ENCODE results near the gene SLC25A47. TPM values are rescaled to one million over a fixed set of nuclear protein-coding genes. Genes with fewer than 3 reads are reported as not detected.

Gene SLC25A47
- total RNA-seq, 4 donors from 2014 or later: not detected

DNA sequence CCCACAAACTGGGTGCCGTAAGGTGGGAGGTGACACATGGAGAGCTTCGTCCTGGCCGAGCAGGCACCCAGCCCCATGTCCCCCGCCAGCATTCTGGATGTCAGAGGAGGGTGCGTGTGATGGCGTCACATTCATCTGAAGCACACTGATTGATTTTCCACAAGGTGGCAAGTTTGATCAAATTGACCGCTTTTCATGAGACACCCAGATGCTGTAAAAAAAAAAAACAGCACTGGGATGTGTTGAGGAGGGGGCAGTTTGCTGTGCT lies 41.1 kb upstream of the SLC25A47 start:
- TF ChIP-seq, protein P1, sequence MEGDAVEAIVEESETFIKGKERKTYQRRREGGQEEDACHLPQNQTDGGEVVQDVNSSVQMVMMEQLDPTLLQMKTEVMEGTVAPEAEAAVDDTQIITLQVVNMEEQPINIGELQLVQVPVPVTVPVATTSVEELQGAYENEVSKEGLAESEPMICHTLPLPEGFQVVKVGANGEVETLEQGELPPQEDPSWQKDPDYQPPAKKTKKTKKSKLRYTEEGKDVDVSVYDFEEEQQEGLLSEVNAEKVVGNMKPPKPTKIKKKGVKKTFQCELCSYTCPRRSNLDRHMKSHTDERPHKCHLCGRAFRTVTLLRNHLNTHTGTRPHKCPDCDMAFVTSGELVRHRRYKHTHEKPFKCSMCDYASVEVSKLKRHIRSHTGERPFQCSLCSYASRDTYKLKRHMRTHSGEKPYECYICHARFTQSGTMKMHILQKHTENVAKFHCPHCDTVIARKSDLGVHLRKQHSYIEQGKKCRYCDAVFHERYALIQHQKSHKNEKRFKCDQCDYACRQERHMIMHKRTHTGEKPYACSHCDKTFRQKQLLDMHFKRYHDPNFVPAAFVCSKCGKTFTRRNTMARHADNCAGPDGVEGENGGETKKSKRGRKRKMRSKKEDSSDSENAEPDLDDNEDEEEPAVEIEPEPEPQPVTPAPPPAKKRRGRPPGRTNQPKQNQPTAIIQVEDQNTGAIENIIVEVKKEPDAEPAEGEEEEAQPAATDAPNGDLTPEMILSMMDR (IDR thresholded peaks at IDR 0.05; ENCODE audit: low read depth): no peak

DNA sequence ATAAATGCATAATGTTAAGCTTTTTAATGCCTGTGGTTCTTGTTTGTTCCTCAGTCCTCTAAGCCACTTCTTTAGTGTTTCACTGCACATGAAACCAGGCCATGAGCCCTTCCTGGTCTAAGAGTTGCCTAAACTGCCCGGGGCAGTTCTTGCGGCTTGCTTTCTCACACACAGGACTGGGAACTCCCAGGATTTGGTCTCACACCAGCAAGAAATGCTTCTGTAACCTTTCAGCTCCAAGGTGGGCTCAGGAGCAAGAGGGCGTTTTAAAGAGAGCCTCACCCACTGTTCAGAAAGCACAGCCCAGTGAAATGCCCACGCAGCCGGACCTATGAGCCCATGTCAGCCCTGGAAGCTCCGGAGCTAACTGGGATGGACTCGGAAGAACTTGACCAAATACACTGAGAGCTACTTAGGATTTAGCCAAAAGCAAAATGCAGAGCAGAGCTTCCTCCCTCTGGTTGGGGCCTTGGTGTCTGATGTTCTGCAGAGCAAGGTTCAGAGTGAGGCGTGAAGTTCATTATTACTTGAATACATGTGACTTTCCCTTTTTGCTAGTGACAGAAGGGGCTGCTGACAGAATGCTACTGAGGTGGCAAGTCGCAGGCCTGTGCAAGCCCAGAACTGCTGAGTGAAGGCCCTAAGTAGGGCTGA lies 40.2 kb upstream of the SLC25A47 start:
- TF ChIP-seq, protein P1 (IDR thresholded peaks at IDR 0.05; ENCODE audit: low read depth): no peak

DNA sequence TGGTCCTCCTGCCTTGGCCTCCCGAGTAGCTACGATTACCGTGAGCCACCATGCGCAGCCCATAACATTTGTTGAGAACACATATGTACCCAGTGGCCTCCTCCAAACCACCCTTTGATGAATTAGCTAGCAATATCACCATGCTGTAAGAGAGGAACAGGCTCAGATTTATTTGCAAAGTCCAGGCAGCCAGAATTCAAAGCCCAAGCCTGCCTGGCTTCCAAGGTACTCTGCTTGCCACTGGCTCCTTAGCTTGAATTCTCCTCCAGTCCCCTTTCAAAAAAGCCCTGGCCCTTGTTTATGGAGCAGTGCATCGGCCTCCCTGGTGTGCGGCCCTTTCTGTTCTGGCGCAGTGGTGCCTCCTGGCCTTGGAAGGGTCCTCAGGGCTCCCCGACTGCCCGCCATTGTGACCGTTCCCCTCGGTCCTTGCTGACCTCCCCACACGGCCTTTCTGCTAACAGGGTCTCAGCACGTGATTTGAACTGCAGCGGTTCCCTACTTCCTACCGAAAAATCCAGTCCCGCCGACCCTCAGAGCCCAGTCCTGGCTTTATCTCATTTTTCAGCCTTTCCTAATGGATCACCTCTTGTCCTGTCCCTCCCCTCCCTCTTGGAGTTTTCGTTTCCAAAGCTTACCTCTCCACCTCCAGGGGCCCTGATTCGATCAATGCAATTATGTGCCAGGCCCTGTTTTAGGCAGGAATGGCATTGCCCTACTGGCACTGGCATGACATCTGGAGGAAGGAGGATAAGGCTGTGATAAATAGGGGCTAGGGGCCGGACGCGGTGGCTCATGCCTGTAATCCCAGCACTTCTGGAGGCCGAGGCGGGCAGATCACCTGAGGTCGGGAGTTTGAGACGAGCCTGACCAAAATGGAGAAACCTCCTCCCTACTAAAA lies 38.9 kb upstream of the SLC25A47 start:
- TF ChIP-seq, protein P1 (IDR thresholded peaks at IDR 0.05; ENCODE audit: low read depth): no peak

DNA sequence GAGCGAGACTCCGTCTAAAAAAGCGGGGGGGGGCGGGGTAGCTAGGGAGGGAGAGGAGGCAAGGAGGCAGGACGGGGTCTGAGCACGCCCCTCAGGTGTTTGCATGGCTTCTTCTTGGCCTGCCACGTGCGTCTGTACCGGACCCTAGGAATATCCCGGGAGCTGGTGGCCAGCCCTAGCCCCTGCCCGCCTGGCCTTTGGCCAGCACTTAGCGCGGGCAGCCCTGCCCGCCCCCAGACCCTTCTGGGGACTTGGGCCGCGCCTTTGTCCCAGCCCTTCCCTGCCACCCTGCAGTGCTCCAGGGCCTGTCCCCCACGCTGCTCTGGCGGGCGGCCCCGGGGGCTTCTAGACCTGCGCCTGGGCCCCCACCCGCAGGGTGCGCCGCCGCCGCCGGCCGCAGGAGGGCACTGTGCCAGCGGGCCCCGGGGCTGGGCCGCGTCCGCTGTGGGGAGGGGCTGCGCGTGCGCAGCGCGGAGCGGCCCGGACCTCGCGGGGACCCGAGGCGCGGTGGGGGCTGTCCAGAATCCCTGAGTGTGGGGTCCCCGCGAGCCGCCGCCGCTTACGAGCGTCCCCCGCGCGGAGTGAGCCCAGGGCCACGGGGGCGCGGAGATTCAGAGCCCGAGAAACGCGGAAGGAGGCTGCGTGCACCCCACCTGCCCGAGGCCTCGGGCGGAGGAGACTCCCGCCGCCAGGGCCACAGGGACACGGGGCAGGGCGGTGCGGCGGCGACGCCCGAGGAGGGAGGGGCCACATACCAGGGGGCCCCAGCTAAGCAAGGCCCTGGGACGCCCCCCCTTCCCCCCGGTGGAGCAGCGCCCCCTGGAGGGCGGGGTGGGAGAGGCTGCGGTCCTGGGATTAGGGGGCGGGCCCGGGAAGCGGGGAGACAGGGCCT lies 37.9 kb upstream of the SLC25A47 start:
- TF ChIP-seq, protein P1 (IDR thresholded peaks at IDR 0.05; ENCODE audit: low read depth): no peak

DNA sequence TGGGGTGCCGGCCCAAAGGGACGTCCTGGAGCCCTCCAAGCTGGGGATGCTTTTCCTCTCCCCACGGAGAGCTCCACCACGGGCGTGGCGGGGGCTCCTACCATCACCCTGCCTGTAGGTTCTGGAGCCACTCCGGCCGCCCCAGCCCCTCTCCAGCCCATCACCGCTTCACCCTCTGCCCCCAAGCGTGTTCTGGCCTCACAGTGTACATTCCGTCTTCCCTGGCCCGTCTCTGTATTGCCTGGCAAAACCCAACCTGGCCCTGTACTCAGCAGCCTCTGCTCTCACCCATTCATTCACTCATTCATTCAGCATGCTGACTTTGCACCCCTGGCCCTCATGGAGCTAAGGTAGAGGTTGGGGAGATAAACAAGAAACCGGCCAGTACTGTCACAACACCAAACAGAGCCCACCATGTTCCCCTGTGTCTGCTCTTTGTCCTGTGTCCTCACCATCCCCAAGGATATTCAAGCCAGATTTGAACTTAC lies 37.2 kb upstream of the SLC25A47 start:
- TF ChIP-seq, protein P1 (IDR thresholded peaks at IDR 0.05; ENCODE audit: low read depth): no peak

DNA sequence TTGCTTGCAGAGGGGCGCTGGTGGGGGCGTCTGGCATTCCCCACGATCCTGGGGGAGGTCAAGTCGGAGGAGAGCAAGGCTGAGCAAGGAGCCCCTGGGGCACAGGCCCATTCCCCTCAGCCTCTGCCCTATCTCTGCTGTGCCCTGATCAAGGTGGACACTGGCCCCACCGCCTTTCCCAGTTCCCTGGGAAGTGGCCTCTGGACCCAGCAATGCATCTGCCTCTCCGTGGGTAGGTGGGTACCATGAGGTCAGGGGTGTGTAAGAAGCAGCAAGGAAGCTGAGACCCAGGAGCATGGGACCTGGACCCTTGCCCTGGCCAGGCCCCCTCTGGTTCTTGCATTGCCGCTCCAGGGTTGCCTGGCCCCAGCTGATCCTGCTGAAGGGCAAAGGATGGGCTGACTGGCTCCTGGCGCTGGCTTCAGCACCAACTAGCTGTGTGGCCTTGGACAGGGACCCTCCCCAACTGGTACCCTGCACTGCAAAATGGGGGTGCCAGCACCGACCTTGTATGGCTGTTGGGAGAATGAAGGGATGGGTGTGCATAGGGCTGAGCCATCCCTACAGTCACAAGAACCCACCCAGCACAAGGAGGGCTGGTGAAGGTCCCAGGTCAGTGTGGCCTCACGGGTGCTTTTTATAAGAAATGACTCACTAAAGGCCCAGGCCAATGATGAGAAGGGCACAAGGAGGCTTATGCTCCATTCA lies 36.5 kb upstream of the SLC25A47 start:
- TF ChIP-seq, protein P1 (IDR thresholded peaks at IDR 0.05; ENCODE audit: low read depth): no peak
